Suprapubic skin (tissue), 4 donors: ENCODE results near the gene ALAS1. TPM values are rescaled to one million over a fixed set of nuclear protein-coding genes. Genes with fewer than 3 reads are reported as not detected.

ENCODE experiments used
- DNase-seq, 2 donors: peaks; one replicate each; pipeline ENCODE4 v3.0.0-alpha.2; 2019; ENCODE audit warnings: low spot score in 2 of 2
- H3K27ac ChIP-seq: fragments of 200-600 bp; sonication (generic); one replicate; pipeline ENCODE4 v1.5.1; 2019
- H3K27me3 ChIP-seq: fragments of 200-600 bp; sonication (generic); one replicate; pipeline ENCODE4 v1.5.1; 2019
- H3K36me3 ChIP-seq: fragments of 200-600 bp; sonication (generic); one replicate; pipeline ENCODE4 v1.5.1; 2019
- H3K4me1 ChIP-seq: fragments of 200-600 bp; sonication (generic); one replicate; pipeline ENCODE4 v1.5.1; 2019
- H3K4me3 ChIP-seq: fragments of 200-600 bp; sonication (generic); one replicate; pipeline ENCODE4 v1.5.1; 2019; ENCODE audit warnings: mild to moderate bottlenecking
- H3K9me3 ChIP-seq: fragments of 200-600 bp; sonication (generic); one replicate; pipeline ENCODE4 v1.5.1; 2019
- EP300 ChIP-seq: sonication (generic); formaldehyde crosslinking; IDR thresholded peaks from one replicate; pipeline ENCODE4 v1.6.1; 2017; ENCODE audit warnings: antibody characterized with exemption
- POLR2A ChIP-seq, 2 donors: fragments of 450-650 bp; IDR thresholded peaks; one replicate each; pipeline ENCODE4 v1.6.1; 2017; ENCODE audit warnings: antibody characterized with exemption in 2 of 2, mild to moderate bottlenecking in 2 of 2, moderate library complexity in 2 of 2
- POLR2AphosphoS5 ChIP-seq, 3 donors: sonication (generic); formaldehyde crosslinking; IDR thresholded peaks; one replicate each; pipeline ENCODE4 v1.6.1; 2017; ENCODE audit warnings: antibody characterized with exemption in 3 of 3
- WGBS: methylation state at CpG from one replicate; pipeline ENCODE4 v1.1.5; 2018; 5-methylcytosine and 5-hydroxymethylcytosine counted together
- total RNA-seq, 4 donors: library from RNA; depleted of rRNA; stranded (reverse); fragments of >200 nt; gene quantifications; one replicate each; pipeline ENCODE4 v1.1.0, GENCODE V29; 2016
- TF ChIP-seq, protein P1 (sequence below), 2 donors: fragments of 200-600 bp in 1 of 2; fragments of 450-650 bp in 1 of 2; sonication (generic) in 1 of 2; IDR thresholded peaks; one replicate each; pipeline ENCODE4 v1.5.1; 2016 to 2019; ENCODE audit warnings: antibody characterized with exemption in 2 of 2, mild to moderate bottlenecking in 1 of 2, moderate library complexity in 1 of 2

Gene ALAS1
- total RNA-seq, 4 donors from 2014 or later, result 28.8 to 54.4 (median 31.9) TPM

DNA sequence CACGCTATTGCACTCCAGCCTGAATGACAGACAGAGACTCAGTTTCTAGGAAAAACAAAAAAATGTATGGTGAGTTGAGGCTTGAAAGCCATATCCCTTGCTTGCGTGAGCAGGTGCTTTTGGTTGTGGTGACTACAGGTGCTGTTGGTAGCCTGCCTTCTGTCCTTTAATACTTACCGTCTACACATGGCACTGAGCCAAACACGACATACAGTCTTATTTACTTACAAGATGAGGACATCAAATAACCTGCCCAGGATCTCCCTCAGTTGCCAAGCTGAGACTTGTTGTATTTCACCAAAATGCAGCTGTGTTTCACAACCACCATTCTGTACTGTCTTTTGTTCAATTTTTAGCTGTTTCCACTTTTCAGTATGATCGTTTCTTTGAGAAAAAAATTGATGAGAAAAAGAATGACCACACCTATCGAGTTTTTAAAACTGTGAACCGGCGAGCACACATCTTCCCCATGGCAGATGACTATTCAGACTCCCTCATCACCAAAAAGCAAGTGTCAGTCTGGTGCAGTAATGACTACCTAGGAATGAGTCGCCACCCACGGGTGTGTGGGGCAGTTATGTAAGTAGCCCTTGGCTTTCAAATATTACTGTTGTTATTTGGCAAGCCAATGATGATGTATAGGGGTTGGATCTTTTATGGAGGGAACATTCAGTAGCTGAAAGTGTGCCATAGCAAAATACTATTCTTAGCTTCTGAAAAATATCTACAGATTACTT is 6.5 kb downstream of the ALAS1 start:
- Histone ChIP-seq H3K27ac (no peak overlapping the region), H3K4me3 (no peak overlapping the region), H3K27me3 (no peaks in the 10 kb centered on the region), H3K36me3 (peaks cover 73% of the 10 kb centered on the region), H3K4me1 (peaks cover 29% of the 10 kb centered on the region), H3K9me3 (no peaks in the 10 kb centered on the region)
- peak in 1 of 2 donors; percentile 38 for DNase-seq
- TF ChIP-seq, protein P1, sequence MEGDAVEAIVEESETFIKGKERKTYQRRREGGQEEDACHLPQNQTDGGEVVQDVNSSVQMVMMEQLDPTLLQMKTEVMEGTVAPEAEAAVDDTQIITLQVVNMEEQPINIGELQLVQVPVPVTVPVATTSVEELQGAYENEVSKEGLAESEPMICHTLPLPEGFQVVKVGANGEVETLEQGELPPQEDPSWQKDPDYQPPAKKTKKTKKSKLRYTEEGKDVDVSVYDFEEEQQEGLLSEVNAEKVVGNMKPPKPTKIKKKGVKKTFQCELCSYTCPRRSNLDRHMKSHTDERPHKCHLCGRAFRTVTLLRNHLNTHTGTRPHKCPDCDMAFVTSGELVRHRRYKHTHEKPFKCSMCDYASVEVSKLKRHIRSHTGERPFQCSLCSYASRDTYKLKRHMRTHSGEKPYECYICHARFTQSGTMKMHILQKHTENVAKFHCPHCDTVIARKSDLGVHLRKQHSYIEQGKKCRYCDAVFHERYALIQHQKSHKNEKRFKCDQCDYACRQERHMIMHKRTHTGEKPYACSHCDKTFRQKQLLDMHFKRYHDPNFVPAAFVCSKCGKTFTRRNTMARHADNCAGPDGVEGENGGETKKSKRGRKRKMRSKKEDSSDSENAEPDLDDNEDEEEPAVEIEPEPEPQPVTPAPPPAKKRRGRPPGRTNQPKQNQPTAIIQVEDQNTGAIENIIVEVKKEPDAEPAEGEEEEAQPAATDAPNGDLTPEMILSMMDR (IDR thresholded peaks at IDR 0.05), result no peak
- TF ChIP-seq POLR2A (IDR thresholded peaks at IDR 0.05), result no peak
- no peak for TF ChIP-seq POLR2AphosphoS5 (IDR thresholded peaks at IDR 0.05)
- no peak for TF ChIP-seq EP300
- WGBS, result 64% methylated on average over 10 of the region's 10 CpGs

DNA sequence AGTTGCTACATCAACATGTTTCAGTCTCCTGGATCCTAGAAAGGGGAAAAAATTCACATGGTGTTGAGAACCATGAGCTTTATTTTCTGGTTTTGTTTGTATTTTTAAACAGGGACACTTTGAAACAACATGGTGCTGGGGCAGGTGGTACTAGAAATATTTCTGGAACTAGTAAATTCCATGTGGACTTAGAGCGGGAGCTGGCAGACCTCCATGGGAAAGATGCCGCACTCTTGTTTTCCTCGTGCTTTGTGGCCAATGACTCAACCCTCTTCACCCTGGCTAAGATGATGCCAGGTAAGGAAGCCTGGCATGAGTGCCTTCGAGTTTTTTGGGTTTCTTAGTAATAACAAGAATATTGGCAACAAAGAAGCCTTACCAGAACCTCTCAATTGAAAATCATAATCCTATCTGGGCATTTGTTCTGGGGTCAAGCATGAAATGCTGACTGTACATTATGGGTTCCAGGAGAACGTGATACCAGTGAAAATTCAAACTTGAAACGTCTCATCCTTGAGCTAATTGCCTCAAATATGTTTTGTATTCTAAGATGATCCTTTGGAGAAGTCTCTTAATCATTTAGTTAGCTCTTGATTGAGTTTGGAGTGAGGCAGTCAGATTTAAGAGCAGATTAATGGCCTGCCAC is 7.9 kb downstream of the ALAS1 start:
- WGBS, result 75% methylated on average over 6 of the region's 6 CpGs
- no peak for TF ChIP-seq POLR2AphosphoS5 (IDR thresholded peaks at IDR 0.05)
- no peak for TF ChIP-seq EP300
- TF ChIP-seq, protein P1 (IDR thresholded peaks at IDR 0.05), result no peak
- Histone ChIP-seq H3K4me1 (peaks cover 20% of the 10 kb centered on the region), H3K27ac (no peak overlapping the region), H3K9me3 (no peaks in the 10 kb centered on the region), H3K4me3 (no peak overlapping the region), H3K27me3 (no peaks in the 10 kb centered on the region), H3K36me3 (peaks cover 86% of the 10 kb centered on the region)
- no peak for DNase-seq

DNA sequence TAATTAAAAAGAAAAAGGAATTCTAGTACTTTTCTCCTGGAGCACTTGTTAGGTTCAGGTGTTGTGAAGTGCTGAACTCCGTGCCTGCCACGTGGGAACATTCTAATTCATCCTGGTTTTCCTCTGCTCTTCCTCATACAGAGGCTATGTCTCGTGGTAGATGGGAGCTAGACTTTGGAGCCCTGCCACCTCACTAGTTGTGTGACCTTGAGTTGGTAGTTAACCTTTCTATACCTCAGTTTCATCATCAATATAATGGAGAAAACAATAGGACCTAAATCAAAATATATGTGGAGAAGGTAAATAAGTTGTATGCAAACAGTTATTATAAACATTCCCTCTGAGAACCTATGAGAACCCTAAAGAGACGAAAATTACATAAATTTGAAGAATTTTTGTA is 10.6 kb downstream of the ALAS1 start:
- no peaks in the 10 kb centered on the region for H3K9me3 ChIP-seq
- no peak overlapping the region for H3K4me3 ChIP-seq
- 91% methylated on average over 4 of the region's 4 CpGs for WGBS
- TF ChIP-seq POLR2AphosphoS5 (IDR thresholded peaks at IDR 0.05), result no peak
- H3K27ac ChIP-seq, result no peak overlapping the region
- peaks cover 100% of the 10 kb centered on the region for H3K36me3 ChIP-seq
- H3K4me1 ChIP-seq, result peaks cover 6% of the 10 kb centered on the region
- H3K27me3 ChIP-seq, result no peaks in the 10 kb centered on the region
- no peak for DNase-seq

DNA sequence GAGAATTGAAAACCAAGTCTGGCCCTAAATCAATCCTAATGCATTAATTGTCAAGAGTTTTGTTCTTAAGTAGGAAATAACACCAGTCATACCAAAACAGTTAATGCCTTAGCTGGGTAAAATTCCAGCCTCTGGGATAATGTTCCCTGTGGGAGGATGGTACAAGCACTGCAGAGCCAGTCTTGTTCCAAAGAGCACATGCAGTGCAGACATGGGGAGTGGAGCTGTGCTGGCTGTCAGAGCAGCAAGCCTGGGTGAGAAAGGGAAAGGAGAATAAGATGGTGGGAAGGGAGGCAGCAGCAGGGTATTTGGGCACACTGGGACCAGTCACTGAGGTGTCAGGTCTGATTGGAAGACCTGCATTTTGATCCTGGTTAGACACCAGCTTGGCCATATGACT is 12.1 kb downstream of the ALAS1 start:
- H3K36me3 ChIP-seq, result peaks cover 100% of the 10 kb centered on the region
- H3K27me3 ChIP-seq, result no peaks in the 10 kb centered on the region
- no peaks in the 10 kb centered on the region for H3K4me1 ChIP-seq
- TF ChIP-seq, protein P1 (IDR thresholded peaks at IDR 0.05), result no peak
- no peak for TF ChIP-seq POLR2AphosphoS5 (IDR thresholded peaks at IDR 0.05)
- no peak for TF ChIP-seq POLR2A (IDR thresholded peaks at IDR 0.05)
- no peak for TF ChIP-seq EP300
- no peak for DNase-seq
- H3K27ac ChIP-seq, result no peak overlapping the region
- no peaks in the 10 kb centered on the region for H3K9me3 ChIP-seq
- no peak overlapping the region for H3K4me3 ChIP-seq

DNA sequence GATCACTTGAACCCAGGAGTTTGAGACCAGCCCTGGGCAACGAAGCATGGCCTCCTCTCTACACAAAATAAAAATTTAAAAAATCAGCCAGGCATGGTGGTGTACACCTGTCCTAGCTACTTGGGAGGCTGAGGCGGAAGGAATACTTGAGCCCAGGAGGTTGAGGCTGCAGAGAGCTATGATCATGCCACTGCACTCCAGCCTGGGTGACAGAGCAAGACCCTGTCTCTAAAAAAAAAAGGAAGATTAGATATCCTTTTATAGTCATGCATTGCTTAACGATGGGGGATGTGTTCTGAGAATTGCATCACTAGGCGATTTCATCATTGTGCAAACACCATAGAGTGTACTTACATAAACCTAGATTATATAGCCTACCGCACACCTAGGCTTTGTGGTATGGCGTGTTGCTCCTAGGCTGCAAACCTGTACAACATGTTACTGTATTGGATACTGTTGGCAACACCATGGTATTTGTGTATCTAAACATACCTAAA is 12.6 kb downstream of the ALAS1 start:
- no peak for DNase-seq
- Histone ChIP-seq H3K4me1 (no peaks in the 10 kb centered on the region), H3K27ac (no peak overlapping the region), H3K4me3 (no peak overlapping the region), H3K9me3 (no peaks in the 10 kb centered on the region), H3K27me3 (no peaks in the 10 kb centered on the region), H3K36me3 (peaks cover 100% of the 10 kb centered on the region)
- TF ChIP-seq POLR2AphosphoS5 (IDR thresholded peaks at IDR 0.05), result peak in 1 of 3 donors; percentile 28
- TF ChIP-seq, protein P1 (IDR thresholded peaks at IDR 0.05), result no peak
- WGBS, result 89% methylated on average over 6 of the region's 6 CpGs
